NCI-H2196 treated with DMSO at 0.1 percent for 48 hours (cell line): Measurements from ENCODE around the gene BICC1.

Source experiments
- DNase-seq: peaks from one replicate; lab custom pipeline; 2025; ENCODE audit not compliant: unreplicated experiment; lab: John Stamatoyannopoulos, UW

The BICC1 gene

GRCh38 chr10:58734116-58734515 is 221.4 kb downstream of the BICC1 start:
- DNase-seq = no peak

DNA sequence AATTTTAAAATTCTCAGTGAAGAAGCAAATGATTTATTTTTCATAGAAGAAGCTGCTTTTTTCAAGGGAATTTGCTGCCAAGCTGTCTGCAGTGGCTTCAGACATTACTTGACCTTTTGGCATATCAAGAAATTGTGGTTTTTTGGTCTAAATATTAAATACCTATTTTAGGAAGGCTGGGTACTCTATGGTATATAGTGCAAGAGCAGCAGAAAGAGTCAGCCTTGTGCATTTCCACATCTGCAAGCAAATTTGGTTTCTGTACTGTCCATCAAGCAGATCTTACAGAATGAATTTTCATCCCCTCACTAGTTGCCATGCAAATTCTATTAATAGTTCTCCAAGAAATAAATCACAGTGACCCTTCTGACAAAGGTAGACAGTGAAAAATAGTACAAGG is 222.0 kb downstream of the BICC1 start:
- DNase-seq = no peak

- no peak for DNase-seq
Measured at GRCh38 chr10:58735087-58735486, 222.4 kb downstream of the BICC1 start.

DNA sequence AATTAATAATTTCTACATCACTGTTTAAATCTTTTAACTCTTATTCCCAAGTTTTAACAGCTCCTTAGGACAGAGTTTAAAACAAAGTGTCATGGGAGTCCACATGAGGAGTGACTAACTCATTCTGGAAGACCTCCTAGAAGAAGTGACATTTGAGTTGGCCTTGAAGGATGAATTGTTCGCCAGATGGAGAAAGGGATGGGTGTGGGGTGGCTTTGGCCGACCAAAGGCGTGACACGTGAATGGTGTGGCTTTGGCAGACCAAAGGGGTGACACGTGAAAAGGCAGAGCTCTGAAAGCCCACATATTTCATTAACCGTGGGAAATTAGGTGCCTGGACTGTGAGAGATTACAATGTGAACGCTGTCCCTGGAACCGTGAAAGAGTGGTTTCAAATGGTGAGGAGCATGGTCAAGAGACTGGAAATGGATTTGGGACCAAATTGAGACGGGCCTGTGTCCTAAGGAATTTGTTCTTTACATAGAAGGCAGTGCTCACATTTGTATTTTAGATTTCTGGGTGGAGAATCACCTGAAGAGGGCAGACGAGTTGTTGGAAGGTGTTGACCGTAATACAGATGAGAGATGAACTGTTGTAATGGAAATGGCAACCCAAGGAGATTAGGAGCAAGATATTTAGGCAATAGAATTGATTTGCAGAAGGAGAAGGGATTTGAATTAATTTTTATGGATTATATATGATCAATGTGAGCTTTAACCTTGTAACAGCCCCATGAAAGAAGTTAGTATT is 228.1 kb downstream of the BICC1 start:
- no peak for DNase-seq

GRCh38 chr10:58741673-58742072 is 229.0 kb downstream of the BICC1 start:
- no peak for DNase-seq

DNA sequence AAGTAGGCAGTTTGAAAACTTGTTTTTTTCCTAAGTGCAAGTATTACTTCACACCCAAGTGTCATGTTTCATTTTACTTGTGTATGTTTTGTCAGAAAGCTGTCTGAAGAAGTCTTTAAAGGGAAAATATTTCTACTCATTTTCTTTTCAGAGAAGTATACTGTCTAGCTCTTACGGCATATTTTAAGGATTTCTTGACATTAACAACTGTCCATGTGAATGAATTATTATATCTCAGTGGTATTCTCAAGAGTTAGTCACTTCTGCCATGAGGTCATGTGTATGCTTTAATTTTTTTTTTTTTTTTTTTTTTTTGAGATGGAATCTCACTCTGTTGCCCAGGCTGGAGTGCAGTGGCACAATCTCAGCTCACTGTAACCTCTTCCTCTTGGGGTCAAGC is 229.5 kb downstream of the BICC1 start:
- no peak for DNase-seq

GRCh38 chr10:58743466-58744115 is 230.9 kb downstream of the BICC1 start:
- DNase-seq = no peak

DNA sequence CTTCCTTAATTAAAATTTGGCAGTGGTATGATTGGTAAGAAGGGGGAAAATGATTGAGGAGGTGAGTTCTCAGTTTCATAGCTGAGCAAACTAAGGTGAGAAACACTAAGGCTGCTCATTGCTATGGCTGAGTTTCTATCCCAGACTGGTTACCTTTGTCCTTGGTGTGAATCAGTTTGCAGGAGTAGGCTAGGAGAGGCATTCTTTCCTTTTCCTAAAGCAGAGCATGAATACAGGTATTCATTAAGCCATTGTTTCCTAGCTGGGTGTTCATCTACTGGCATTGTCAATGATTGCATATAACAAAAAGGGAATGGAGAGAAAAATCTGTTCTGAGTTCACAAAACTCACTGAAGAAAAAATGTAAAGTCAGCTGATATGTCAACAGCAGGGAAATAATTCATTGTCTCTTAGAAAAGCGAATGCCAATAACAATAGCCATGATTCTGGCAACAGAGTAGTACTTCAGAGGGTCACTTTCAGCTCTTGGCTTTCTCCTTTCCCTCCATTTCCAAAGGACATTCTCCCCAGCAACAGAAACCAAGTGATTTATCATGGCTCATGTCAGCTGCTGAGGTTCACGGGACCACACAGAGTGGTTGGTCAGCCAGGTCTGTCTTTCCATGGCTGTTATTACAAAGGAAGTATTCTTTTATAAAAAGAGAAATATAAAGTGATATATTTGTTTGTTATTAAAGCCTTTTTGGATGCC is 234.0 kb downstream of the BICC1 start:
- no peak for DNase-seq

GRCh38 chr10:58747687-58748086 is 235.0 kb downstream of the BICC1 start:
- no peak for DNase-seq

- DNase-seq = no peak
Measured at GRCh38 chr10:58752665-58753064, 240.0 kb downstream of the BICC1 start.

GRCh38 chr10:58753425-58753824 is 240.8 kb downstream of the BICC1 start:
- DNase-seq = no peak

DNA sequence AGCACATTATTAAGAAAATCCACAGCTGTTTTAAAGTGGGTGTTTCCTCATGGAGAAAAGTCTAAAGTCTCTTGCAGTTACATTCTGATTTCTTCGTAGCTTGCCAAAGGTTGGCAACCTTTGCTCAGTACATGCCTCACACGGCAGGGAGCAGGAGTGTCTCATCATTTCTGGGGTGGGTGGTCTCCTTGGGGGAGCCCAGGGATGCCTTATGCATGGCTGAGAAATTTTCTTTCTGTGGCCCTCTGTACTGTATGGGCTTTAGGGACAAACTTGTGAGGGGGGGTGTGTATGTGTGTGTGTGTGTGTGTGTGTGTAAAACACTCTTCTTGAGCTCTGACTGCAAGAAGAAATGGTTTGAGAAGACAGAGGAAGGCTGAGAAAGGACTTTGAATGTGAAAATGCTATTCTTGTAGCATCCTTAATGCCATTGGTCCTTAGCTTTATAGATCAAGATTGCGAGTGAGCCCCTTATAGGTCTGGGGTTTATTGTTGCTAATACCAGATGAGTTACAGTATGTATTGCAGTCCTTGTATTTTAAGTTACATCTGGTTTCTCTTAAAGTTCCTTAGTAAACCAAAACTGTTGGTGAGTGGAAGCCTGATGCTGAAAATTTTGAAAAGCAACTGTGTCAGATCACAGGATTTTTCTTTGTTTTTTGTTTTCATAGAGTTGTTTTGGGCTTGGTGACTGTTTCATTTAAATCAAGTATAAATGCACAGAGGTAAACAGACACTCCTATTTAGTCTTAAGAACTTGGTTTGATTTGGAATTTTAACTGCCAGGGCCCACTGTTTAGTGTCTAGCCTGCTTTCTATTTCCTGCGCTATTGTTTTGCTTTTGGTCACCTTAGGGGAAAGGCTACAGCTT is 242.0 kb downstream of the BICC1 start:
- DNase-seq = no peak

DNA sequence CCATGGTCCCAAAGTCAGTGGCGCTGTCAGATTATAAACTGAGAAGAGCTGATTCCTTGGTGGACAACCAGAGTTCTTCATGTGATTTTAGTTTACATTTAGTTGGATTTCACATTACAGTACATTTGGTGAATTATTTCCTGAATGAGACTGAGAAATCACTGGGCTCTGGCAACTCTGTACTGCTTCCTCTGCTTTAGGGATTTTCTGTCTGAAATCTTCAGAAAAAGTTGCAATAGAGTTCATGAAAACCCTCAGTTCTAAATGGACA is 242.6 kb downstream of the BICC1 start:
- no peak for DNase-seq

DNA sequence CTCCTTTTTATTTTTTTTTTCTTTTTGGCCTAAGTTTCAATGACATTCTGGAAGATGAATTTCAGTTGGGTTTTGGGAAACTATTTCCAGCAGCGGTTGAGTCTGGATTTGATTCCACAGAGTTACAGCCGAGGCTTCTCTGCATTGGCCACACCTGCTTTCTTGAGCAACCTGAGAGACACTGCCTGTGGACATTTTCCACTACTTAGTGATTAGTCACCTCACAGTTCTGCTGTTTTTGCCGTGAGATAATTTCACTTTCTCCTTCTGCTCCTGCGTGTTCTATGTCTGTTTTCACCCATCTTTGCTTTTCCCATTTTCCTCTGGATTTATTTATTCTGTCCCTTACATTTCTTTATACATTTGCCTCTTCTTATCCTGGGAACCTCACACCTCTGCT is 243.0 kb downstream of the BICC1 start:
- DNase-seq = no peak

- DNase-seq = no peak
Measured at GRCh38 chr10:58756130-58756719, 243.6 kb downstream of the BICC1 start.

- DNase-seq = no peak
Measured at GRCh38 chr10:58757352-58758065, 244.8 kb downstream of the BICC1 start.

GRCh38 chr10:58758321-58758720 is 245.6 kb downstream of the BICC1 start:
- no peak for DNase-seq

- DNase-seq = no peak
Measured at GRCh38 chr10:58764087-58764747, 251.5 kb downstream of the BICC1 start.

DNA sequence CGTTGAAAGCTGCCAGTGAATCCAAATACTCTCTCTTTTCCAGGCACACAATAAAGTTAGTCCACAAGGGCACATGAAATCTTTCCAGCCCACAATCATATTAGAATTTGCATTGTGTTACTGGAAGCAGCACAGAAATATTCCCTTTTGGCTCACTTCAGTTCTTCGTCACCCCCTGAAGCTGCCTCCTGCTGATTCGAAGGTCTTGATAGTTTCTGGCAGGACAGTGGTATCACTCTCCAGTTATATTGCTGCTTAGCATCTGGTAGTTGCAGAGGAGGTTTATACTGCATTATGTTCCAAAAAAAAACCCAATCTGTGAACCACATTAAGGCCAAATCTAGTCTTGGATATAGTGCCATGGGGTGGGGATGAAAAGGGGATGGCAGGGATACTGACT is 253.2 kb downstream of the BICC1 start:
- DNase-seq = no peak

DNA sequence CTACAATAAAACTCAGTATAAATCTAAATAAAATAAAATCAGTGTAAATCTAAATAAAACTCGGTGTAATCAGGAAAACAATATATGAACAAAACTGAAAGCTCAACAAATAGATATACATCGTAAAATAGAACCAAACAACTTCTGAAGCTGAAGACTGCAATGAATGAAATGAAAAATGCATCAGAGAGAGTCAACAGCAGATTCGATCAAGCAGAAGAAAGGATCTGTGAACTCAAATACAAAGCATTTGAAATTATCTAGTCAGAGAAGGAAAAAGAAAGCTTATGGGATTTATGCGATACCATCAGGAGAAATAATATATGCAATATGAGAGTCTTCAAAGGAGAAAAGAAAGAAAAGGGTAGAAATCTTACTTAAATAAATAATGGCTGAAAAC is 255.0 kb downstream of the BICC1 start:
- no peak for DNase-seq
